ENCODE measurements around the gene TFPT.

TFPT gene, protein sequence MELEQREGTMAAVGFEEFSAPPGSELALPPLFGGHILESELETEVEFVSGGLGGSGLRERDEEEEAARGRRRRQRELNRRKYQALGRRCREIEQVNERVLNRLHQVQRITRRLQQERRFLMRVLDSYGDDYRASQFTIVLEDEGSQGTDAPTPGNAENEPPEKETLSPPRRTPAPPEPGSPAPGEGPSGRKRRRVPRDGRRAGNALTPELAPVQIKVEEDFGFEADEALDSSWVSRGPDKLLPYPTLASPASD

DNA sequence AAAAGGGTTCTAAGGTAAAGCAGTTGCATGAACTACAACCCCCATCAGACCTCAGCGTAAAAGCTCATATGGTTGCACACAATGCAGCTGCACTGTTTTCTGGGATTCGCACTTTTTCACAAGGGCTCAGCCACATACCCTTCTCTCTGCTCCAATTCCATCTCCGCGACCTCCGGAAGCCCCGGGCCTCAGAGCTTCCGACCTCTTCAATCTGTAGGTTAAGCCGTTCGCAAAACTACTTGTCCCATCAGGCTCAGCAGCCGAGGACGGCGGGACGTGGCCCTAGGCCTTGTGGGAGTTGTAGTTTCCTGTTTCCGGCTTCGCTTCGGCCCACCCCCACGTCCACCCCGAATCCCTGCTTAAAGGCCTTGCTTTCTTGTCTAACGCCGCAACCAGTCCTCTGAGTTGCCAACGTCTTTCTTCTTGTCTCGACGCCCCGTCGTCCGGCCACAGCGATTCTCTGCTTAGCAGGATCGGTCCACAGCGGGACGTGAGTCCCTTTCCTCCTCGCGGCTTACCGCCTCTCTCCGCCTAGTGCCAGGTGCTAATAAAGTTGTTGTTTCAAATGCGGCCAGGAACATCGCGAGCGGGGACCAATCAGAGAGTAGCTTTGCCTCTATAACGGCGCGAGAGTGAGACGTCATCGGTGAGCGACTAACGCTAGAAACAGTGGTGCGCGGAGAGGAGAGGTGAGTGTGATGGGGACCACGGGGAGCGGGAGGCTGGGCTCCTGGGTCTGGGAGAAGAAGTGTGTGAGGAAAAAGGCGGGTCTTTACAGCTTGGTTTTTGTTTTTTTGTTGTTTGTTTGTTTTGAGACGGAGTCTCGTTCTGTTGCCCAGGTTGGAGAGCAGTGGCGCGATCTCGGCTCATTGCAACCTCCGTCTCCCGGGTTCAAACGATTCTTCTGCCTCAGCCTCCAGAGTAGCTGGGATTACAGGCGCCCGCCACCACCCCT, at the start of gene TFPT, which contains the start of gene PRPF31:
TSS of gene TFPT (minus strand) at position 549 of the 955 bp plus-strand sequence. CDS start at position 161, 388 bp downstream.
TSS of gene PRPF31 (plus strand) at position 646 of the 955 bp plus-strand sequence. CDS start 2,525 bp downstream, outside the sequence.
- peak; percentile 76 for DNase-seq

DNA sequence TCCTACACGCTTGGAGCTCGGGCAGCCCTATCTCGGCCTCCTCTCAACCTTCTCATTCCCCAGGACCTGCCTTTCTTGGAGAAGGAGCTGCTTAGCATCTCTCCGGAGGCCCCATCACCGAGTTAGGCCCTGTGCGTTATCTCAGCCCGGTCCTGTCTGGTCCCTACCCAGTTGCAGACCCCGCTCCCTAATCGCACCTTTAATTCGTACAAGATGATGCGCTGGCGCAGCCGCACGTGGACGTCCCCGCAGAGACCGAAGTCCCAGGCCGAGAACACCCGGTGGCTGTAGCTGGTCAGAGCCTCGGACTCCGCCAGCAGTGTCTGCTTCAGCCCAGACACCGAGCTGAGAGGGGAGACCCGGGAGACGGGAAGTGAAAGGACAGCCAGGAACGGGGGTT, 49.8 kb upstream of the TFPT start:
- no peak for DNase-seq

DNA sequence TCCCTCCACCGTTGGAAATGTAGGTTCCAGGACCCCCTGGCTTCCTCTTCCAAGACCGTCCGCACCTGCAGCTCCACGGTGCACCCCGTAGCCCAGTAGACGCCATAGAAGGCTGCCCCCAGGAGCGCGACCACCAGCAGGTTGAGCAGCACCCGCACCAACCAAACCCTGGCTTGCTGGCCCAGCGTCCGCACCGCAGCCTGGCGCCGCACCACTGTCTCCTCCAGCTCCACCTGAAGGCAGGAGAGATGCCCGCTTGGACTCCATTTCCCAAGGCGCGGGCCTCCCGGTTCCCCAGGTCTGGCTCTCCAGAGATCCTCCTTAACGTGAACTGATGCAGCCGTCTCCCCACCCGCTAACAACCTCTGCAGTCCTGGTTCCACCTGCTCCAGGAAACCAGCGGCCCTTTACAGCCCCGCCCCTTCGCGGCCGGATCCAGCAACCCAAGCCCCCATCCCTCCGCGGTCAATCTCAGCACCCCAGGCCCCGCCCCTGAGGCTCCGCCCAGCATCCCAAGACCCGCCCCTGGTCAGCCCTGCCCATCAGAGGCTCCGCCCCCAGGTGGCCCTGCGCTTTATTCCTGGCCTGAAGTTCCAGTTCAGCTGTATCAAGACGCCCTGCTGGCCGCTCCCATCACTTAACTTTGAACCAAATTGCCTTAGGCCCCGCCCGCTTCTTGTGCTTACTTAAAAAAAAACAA, 49.1 kb upstream of the TFPT start:
- DNase-seq: no peak

DNA sequence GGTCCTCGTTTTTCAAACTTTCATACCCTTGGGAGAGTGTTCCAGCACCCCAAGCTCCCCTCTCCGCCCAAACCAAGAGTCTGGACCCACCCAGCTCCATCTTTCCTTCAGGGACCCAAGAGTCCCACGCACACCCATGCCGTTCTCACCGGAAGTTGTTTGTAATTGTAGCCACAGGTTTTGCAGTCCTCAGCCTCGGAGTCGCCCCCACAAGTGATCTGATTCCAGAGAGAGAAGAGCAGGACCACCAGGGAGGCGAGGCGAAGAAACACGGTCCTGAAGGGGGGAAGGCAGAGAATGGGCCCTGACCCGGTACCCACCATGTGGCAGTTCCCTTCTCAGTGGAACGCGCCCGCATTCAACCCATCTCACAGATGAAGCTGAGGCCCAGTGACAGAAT, 47.4 kb upstream of the TFPT start:
- no peak for DNase-seq

DNA sequence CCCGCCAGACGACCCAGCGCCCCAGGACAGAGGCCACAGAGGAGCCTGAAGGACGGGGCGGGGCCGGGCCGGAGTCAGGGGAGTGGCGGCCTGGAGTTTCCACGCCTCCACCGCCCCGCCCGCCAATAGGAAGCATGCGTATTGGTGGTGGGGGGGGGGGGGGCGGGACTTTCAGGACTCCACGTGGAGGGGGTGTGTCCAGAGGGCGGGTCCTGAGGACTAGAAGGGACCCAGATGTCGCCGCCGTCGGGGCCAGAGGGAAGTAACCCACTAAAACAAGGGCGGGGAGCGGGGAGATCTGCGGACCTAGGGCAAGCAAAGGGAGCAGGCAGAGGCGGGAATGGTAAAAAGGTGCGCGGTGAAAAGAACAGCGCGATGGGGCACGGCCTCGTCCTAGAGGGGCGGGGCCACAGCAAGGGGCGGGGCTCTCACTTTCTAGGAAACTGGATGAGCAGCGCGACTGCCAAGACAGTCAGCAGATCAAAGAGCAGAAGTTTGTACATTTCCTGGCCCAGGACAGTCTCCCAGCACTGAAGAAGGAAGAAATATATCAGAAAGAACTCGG, 46.9 kb upstream of the TFPT start:
- DNase-seq: peak; percentile 17

DNA sequence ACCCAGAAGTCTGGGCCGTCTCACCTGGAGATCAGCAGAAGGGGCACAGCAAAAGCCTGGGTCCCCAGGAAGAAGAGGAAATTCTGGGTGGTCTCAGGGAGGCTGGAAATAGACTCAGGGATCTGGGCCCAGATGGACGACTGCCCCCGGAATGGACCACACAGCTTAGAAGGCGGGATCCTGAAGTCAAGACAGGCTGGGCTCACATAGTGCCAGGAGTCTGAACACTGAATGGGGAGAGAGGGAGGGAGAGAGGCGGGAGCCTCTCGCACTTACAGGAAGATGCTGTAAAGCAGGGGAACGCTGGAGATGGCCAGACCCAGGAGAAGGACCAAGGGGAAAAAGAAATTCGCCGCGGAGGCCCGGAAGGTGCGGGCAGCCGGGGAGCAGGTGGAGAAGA, 45.4 kb upstream of the TFPT start:
- no peak for DNase-seq

DNA sequence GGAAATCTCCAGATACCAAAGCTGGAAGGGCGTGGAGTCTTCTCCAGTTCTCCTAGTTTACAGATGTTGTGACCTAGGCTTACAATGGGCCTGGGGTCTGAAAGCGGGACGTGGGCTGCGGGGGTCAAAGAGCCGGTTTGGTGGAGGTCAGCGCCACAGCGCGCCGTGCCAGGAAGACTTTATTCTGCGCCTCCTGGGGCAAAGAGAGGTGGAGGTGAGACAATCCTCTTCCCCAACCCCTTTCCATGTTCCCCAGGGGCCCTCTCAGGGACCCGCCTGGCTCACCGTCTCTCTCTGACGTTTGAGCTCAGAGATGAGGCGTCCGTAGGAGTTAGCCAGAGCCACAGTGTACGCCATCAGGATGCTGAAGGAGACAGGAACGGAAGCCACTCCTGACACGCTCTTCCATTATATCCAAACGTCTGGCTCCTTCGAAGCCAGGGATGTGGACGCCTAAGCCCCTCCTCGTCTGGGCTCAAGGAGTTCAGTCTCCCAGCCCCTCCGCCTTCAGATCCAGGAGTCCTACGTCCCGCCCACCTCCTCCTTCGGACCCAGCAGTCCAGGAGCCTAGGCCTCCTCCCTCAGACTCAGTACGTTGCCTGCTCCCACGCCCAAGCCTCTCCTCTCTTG, 44.8 kb upstream of the TFPT start:
- no peak for DNase-seq

DNA sequence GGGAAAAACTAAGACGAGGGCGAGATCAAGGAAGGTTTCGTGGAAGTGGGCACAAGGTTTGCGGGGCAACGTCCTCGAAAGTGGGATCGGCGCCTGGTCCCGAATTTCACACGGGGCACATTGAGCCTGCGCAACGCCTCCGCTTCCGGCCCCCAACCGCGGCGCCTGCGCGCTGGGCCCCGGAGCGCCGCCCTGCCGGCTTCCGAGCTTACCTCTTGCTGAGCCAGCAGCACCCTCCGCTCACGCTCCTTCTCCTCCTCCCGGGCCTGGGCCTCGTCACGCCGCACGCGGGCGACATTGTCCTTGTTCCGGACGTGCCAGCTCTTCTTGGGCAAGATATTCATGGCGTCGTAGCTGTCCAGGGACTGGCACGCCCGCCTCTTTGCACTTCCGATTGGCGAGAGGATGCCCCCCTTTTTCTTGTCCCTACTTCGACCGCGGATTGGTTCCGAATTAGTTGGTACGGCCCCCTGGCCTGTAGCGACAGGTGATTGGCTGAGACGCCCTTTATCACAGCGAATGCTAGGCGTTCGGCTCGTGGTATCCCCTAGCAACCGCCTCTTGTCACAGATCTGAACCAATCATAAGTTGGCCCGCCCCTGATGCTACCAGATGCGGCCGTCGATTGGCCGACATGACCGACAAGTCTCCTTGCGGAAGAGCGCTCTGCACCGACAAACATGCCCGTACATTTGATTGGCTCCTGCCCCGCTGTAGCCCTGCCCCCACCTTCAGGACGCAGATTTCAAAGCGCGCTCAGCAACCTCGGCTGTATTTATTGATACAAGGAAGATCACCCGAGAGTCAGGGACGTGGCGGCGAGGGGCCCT, 44.1 kb upstream of the TFPT start, which contains the start of gene LENG1:
TSS of gene LENG1 (minus strand) at position 370 of the 830 bp plus-strand sequence. CDS start at position 344, 26 bp downstream.
- peak; percentile 98 for DNase-seq

DNA sequence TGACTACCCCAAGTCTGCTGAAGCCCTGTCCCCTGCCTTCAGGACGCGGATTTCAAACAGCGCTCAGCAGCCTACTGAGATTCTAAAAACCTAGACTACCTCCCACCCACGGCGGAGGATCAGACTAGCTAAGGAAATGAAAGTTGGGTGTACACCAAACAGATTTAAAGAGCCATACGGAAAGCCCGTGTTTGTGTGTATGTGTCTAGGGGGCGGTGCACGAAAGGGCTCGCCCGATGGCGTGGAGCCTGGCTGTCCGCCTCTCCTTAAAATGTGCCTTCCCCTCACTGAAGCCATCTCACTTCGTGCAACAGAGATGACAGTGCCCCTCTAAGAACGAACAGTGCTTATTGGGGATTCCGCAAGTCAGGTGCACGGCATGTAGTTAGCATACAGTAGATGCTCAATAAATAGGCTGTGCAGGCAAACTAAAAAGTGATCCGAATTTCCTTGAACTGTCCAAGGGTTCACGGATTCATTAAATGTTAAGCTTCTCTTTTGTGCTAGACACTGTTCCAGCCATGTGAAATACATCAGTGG, 43.4 kb upstream of the TFPT start:
- no peak for DNase-seq

DNA sequence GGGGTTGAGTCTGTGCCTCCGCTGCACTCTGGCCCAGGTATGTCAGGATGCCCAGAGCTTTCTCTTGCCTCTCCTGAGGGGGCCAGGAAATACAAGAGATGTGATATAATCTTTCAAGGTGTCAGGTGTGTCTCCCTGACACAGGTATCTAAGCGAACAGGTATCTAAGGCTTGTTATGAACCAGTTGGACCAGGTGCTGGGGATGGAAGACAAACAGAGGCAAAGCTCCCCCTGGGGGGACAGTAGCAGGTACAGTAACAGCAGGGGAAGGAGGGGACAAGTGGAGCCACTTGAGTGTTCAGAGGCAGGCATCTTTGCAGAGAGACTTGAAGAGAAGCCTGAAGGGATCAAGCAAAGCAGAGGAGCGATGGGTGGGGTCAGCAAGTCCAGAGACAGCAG, 41.5 kb upstream of the TFPT start:
- DNase-seq: no peak

DNA sequence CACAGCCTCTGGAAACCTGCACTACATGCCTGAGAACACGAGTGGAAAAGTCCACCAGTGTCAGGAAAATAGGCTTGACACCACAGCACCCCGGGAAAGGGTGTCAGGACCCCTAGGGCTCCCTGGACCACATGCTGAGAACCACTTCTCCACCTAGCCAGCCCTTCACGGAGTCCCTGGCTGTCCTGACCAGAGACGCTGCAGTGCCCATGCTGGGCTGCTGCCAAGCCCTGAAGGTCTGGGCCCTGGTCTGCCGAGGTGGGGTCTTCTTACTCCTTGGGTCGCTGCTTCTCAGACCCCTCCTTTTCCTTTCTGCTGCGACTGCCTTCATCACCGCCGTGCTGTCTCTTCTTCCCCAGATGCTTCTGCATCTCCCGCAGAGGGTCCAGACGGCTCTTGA, 41.0 kb upstream of the TFPT start:
- DNase-seq: no peak

DNA sequence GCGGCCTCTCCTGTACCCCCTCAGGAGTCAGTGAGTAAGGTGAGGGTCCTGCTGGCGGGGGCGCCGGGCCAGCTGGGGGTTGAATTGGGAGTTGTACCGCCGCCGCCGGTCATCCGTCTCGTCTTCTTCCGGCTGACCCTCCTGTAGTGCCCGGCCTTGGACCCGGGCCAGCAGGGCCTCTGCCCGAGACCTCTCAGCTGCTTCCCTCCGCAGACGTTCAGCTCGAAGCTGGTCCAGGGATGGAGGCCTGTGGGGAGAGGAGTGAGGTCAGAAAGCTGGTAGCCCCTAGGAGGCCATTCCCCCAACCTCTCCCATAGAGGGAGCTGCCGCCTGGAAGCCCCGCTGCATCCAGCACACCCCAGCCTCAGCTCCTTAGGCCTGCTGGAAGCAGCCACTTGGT, 40.2 kb upstream of the TFPT start:
- DNase-seq: no peak

DNA sequence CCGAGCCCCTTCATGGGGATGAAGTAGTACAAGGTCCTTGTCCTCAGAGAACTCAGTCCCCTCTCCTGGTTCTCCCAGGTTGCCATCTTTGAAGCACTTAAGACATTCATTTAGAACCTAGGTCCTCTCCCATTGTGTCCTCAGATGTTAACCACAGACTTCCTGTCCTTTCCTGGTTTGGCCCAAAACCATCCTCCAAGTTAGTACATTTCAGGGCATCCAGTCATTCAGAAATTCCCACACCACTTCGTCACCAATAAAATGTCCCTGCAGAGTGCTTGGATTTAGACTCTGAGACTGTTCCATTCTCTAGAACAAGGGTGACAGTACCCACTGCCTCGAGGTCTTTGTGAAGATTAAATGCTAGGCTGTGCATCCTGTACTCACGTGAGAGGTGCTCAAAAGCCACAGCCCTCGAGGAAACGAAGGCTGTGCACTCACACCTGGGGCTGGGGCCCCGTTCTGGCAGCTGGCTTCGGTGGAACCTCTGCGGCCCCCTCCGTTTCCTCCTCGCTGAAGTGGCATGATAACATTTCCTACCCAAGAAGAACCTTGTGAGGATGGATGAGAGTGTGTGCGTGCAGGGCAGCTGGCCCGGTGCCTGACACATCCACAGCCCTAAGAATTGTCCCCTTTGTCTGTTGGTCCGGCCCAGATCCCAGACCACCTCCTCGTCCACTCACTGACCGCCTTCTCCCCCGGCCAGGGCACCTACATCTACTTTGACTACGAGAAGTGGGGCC, 39.3 kb upstream of the TFPT start:
- no peak for DNase-seq

DNA sequence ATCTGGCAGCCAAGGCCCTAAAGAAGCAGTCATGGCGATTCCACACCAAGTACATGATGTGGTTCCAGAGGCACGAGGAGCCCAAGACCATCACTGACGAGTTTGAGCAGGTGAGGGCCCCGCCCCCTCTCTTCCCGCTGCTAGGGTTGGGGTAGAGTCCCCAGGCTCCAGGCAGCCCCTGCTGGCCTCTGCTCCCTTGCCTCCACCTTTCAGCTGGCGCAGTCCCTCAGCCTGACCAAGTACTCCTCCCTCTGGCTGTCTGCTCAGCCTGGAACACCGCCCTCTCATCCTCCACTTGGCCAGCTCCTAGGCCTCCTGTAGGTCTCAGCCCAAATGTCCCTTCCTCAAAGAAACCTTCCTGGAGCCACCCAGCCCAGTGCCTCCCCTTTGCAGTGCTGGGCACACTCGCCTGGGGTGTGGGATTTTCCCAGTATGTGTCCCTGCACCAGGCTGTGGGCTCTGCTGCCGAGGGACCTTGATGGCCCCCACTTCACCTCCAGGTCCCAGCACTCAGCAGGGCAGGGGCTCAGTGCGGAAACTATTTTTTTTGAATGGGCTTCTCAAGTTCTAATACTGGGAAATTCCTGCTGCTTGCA, 38.4 kb upstream of the TFPT start:
- no peak for DNase-seq

DNA sequence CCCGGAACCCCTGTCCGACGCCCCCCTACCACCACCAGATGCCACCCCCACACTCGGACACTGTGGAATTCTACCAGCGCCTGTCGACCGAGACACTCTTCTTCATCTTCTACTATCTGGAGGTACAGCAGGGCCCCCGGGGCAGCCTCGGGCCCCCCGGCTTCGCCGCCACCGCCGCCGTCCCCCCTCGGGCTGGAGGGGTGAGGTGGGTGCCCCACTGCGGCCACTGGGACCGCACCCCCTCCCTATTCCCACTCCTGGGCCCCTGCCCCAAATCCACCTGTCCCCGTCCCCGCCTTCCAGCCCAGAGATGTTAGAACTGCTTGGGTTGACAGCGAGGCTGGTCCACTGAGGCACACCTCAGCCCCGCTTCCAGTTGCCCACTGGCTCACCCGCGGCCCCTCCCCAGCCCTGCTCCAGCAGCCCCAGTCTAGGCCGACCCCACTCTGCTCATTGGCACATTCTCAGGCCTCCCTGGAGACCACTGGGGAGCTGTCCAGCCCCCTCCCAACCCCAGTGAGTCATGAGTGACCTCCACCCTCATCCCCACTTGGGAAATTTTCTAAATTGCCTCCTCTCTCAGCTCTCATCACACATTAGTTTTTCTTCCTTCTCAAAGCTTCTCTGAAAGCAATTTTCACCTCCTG, 37.5 kb upstream of the TFPT start:
- DNase-seq: no peak

DNA sequence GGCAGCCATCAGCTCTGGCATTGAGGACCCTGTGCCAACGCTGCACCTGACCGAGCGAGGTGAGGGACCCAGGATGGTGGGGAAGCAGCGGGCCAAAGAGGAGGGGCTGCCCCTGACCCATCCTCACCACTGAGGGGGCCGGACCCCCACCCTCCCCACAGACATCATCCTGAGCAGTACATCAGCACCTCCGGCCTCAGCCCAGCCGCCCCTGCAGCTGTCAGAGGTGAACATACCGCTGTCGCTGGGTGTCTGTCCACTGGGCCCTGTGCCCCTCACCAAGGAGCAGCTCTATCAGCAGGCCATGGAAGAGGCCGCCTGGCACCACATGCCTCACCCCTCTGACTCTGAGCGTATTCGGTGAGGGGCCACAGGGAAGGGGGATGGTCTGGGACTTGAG, 36.8 kb upstream of the TFPT start:
- DNase-seq: no peak

DNA sequence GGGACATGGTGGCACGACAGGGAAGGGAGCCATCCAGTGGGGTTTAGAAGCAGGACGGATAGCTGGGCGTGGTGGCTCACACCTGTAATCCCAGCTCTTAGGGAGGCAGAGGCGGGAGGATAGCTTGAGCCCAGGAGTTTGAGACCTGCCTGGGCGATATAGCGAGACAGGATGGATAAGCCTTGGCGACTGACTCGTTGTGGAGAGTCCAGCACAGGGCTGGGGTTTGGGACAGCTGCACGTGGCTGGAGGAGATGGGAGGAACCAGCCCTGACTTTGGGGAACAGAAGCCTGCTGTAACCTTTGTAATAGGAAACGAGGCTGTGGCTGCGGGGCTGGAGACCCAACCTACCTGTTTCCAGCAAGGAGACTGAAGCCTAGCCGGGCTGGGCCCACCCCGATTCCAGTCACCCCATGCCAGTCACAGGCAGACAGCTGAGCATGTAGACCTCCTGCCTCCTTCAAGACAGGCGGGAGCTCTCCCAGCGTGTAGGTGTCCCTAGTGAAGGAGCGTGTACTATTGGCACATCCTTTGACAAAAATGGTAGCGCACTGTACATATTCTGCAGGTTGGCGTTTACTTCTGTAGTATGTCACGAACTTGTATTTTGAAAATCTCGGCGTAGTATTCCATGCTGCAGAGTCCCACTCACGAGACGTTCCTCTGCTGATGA, 36.0 kb upstream of the TFPT start:
- DNase-seq: no peak

DNA sequence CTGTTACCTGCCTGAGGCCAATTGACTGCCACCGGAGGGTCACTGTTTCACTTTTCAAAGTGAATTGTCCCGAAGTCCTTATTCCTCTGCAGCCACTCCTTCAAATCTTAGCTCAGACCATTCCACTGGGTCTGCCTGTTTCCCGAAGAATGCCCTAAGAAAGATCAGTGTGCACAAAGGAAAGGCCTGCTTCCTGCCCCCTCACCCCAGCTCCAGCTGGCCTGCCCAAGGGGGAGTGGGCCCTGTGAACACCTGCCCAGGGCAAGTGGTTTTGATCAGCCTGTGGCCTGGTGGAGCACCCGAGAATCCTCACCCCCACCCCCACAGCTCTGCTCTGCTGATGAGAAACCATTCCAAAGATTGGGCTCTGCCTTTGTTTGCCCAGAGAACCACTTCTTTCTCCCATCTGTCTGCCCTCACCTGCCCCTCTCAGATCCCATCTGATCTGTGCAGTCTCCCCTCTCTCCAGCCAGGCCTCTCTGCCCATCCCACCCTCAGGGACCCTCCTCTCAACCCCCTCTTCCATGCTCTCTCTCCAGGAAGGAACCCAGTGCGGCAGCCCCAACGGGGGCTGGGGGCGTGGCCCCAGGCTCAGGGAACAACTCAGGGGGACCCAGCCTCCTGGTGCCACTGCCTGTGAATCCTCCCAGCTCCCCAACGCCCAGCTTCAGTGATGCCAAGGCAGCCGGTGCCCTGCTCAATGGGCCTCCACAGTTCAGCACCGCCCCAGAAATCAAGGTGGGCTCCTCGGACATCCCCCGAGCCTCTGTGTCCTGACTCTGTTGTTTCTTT, 33.8 kb upstream of the TFPT start:
- DNase-seq: no peak

All from GOT3 (cell line).